Stimulated activated naive CD8-positive, alpha-beta T cell treated with anti-CD3 and anti-CD28 coated beads, Interleukin-15, Interleukin-2, amounts not matched to agents 100 U/mL and 50 U/mL, for 24 hours (primary cell): ENCODE measurements around the gene ADCY1.

ENCODE experiments used
- ATAC-seq: fragments of 150-1000 bp; cut with Tn5 transposase; one replicate; pipeline ENCODE4 v1.10.0; 2021
- DNase-seq: peaks from one replicate; pipeline ENCODE4 v3.0.0; 2021

Gene ADCY1

DNA sequence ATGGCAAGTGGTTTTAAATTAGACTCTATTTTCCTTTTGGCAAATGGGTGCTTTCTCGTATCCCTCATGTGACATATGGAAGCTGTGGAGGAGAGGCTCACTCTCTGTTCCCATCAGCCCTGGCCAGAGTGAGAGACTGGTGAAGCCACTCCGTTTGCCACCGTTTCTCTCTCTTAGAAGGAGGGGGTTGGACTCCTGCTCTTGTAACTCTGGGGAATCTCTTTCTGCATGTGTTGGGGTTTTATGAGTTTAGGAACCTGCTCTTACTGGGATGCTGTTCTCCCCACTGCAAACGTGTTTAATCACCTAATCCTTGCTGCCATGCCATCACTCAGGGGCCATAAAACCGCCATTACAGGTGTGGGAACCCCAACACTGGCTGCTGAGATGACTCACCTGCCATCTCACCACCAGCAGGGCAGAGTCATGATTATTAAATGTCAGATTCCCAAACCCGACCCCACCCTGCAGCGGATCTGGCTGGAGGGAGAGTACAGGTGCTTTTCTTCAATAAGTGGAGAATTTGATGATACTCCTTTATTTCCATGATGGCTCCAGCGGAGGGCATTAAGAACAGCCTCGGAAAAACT lies 103.2 kb downstream of the ADCY1 start:
- ATAC-seq: no peak
- DNase-seq: no peak

DNA sequence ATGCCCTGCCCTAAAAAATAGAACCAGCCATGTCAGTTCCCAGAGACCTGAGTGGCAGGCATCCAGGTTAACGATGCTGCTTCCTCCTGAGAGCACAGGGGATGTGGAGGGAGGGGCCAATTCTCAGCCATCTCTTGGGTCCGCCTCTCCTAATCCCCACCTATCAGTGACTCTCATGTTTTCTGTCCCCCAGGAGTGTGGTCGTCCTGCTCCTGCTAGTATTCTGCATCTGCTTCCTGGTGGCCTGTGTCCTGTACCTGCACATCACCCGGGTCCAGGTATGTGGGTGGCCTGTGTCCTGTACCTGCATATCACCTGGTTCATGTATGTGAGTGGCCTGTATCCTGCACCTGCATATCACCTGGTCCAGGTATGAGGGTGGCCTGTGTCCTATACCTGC lies 105.3 kb downstream of the ADCY1 start:
- ATAC-seq: no peak
- DNase-seq: no peak

DNA sequence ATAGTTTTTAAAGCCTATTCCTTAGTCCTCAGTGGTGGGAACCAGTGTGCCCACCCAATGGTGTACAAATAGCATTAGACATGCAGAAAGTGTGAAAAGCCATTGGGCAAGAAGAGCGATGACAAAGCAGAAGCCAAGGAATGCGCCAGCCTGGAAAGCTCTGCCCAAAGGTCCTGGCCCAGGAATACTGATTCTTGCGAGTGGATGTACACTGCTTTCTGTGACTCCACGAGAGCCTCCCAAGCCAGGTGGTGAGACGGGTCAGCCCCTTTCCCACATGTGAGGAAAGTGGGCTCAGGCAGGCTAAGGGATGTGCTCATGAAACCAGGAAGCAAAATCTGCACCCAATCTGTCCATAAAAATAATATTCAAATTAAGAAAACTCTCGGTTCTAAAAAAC lies 106.6 kb downstream of the ADCY1 start:
- DNase-seq (no peak), ATAC-seq (no peak)

DNA sequence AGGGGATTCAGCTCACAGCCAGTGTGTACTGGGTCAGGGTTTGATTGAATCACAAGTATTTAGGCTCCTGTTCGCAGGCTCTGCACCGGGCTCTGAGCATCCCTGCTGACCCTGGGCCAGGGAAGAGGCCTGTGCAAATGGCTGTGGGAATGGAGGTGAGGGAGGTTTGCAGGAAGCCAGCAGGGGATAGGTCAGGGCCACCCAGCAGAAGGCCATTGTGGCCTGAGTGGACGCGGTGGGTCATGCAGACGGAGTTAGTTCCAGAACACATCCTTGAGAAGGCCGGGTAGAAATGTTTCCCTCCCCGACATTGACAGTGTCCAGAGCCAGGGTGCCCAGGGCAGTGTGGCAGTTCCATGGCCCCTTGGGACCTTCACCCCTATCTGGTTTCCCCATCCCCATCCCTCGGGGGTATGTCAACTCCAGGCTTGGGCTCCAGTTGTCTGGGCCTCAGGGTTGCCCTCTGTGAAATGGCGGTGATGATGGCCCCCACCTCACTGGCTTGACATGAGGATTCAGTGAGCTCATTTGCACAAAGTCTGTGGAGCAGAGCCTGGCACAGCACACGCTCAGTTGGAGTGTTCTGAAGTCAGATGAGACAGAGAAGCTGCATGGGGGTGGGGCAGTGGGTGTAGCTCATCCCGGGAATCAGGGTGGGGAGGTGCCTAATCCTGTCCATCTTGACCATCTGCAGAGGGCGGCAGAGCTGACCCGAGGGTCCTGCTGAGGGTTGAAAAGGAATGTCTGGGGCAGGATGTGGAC lies 107.6 kb downstream of the ADCY1 start:
- ATAC-seq: no peak
- no peak for DNase-seq

DNA sequence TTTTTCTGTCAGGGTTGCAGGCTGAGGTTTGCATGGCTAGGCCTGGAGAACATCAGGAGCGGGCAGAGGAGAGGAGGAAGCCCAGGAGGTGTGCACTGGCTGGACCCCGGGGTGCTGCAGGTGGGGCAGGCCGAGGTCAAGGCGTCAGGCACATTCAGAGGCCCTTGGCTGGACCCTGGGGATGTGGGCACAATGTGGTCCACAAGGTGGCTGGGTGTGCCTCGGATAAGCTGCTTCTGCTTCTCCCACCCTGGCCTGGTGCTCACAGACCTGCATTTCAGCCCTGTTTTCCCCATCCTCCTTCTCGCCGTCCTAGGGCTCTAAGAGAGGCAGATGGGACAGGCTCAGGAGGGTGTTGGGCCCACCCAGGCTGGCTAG lies 108.2 kb downstream of the ADCY1 start:
- DNase-seq: no peak
- ATAC-seq: no peak

DNA sequence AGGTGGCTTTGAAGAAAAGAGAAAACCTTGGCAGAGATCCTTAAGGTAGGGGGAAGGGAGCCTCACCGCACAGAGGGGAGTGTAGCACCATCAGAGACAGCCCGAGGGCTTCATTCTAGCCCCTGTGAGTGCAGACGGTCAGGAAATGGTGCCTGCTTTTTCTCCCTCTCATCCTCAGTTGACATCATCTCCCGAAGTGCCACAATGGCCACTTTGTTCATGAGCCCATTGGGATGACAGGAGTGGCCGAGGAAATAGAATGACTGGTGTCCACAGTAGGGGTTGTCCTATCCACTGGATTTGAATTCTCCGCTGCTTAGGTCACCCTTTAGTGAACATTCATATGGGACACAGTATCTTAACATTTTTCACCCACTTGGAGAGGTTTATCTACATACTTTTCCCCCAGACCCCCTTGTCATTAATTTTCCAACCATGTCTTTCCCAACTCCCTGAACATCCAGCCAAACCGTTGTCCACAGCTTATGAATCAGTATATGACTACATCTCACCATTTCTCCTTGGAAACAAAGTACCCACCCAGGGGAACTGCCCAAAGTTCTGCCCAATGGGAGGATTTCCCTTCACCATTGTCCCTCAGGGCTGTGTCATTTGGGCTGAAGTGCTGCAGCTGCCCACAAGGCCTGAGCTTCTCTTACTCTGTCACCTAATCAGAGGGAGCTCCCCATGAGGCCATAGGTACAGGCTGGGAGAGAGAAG lies 108.8 kb downstream of the ADCY1 start:
- DNase-seq (no peak), ATAC-seq (no peak)

DNA sequence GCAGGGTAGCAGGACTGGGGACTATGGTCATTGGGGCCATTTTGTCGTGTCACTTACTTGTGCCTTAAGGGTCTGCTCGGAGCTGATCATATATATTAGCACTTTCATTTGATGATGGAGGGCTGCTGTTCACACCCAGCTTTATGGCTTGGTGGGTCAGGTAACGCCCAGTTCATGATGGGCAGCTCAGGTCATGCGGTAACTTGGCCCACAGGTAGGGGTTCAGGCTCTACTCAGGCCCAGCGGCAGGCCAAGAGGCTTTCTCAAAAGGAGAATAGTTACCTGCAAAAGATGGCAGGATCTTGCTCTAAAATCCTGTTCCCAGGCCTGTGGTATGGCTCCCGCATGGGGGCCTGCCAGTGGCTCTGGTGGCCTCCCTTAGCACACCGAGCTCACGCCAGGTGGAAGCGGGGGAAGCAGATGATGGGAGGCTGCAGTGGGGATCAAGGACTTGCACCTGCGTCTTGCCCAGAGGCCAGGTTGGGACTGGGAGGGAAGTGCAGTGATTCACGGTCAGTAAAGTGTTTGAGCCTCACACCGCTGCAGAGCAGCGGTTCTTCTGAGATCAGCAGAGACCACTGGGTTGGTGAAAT lies 109.5 kb downstream of the ADCY1 start:
- DNase-seq (no peak), ATAC-seq (no peak)

DNA sequence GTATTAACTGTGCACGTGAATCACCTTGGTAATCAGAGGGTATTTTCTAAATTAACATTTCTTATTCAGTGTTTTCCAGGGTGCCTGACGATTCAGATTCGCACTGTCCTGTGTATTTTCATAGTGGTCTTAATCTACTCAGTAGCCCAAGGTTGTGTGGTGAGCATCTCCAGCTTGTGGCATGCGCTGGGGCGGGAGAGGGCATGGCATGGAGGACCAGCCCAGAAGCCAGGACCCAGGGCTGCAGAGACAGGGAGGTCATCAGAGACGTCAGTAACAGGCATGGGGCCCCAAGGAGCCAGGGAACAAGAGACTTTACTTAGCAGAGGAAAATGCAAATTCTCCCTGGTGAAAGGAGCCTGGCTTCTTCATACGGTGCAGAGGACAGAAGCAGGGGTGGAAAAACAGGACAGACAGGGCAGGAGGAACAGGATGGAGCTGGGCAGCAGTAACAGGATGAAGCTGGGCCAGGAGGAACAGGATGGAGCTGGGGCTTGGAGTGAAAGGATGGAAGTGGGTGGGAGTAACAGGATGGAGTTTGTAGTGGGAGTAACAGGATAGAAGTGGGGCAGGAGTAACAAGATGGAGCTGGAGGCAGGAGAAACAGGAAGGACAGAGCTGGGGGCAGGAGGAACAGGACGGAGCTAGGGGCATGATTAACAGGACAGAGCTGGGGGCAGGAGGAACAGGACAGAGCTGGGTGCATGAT lies 110.9 kb downstream of the ADCY1 start:
- DNase-seq: no peak

DNA sequence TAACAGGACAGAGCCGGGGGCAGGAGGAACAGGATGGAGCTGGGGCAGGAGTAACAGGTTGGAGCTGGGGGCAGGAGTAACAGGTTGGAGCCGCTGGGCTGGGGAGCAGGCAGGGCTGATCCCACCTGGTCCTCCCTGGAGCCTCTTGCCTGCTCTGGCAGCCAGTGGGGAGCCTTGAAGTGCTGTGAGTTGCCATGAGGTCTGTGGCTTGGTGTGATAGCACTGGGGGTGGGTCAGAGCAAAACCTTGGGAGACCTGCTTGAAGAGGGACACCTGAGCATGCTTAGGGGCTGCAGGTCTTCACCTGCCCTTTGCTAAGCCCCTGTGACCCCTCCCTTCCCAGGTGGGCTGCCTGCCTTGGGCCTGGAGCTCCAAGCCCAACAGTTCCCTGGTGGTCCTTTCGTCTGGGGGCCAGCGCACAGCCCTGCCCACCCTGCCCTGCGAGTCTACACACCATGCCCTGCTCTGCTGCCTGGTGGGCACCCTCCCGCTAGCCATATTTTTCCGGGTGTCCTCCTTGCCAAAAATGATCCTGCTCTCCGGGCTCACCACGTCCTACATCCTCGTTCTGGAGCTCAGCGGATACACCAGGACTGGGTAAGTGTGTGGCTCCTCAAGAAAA lies 111.6 kb downstream of the ADCY1 start:
- ATAC-seq: no peak
- no peak for DNase-seq

More for the DNA sequence above, 110.9 kb downstream of the ADCY1 start:
- ATAC-seq: no peak

DNA sequence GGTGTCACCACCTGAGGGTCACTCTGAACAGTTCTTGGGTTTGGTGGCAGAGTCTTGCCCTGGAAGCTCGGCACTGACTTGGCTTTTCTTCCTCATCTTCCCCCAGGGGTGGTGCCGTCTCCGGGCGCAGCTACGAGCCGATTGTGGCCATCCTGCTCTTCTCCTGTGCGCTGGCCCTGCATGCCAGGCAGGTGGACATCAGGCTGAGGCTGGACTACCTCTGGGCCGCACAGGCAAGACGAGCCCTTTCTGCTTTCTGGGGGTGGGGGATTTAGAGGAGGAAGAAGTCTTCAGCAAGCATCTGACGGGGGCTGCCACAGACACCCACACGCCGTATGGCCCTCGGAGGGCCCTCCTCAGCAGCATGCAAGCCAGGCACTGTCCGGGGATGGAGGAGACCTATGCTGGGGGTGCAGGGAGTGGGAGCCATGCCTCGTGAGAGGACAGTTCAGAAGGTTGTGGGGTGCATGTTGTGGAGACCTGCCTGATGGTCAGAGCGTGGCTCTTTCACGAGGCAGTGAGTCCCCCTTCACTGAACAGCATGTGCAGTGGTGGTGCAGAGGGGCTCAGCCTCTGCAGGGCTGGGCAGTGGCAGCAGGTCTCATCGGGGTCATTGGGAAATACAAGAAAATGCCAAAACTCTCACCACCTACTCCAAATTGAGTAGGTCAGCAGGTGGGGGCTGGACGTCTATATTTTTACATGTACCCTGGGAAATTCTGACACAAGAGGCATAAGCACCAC lies 112.4 kb downstream of the ADCY1 start:
- no peak for ATAC-seq
- DNase-seq: no peak

DNA sequence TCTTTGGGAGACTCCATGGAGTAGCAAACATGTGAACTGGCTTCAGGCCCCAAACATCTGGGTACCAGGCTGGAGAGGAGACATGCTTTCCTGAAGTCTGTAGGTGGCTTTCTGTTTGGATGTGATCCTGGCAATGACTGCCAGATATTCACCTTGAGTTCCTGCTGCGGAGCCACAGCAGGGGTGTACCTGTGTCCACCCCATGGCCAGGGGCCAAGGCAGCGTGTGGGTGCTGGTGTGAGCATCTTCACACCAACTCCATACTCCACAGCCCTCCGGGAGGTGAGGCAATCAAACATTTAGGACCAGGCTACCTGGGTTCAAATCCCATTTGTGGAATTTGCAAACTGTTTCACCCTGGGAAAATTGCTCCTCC lies 113.0 kb downstream of the ADCY1 start:
- no peak for ATAC-seq
- DNase-seq: no peak

DNA sequence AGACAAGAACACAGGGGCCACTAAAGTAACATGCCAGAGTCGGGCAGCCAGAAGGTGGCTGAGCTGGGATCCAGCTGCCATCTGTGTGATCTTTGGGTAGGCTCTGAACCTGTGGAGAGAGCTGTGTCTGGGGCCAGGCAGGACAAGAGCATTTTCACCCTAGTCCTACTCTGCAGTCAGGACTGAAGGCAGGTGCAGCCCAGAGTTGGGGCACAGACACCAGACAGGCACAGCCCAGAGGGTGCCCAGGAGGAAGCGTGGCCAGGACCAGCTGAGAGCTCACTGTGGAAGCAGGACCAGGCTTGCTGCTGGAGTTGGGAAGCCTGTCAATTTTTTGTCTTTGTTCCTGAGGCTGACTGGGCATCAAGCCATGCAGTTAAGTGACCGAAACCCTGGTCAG lies 113.6 kb downstream of the ADCY1 start:
- no peak for ATAC-seq
- no peak for DNase-seq

DNA sequence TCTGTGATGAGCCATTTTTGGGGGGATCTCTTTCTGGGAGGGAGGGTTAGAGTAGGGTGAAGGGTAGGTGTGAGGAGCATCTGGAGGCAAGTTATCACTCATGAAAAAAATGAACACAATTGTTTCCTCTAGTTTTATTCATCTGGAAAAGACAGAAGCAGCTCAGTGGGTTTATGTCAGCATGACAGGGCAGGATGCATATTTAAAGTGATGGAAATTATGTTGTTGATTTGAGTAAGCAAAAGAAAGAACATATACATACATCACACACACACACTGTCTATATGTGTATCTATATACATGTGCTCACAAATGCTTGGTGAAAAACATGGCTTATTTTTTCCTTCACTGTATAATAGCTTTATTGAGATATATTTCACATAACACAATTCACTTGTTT lies 114.2 kb downstream of the ADCY1 start:
- DNase-seq (no peak), ATAC-seq (no peak)

DNA sequence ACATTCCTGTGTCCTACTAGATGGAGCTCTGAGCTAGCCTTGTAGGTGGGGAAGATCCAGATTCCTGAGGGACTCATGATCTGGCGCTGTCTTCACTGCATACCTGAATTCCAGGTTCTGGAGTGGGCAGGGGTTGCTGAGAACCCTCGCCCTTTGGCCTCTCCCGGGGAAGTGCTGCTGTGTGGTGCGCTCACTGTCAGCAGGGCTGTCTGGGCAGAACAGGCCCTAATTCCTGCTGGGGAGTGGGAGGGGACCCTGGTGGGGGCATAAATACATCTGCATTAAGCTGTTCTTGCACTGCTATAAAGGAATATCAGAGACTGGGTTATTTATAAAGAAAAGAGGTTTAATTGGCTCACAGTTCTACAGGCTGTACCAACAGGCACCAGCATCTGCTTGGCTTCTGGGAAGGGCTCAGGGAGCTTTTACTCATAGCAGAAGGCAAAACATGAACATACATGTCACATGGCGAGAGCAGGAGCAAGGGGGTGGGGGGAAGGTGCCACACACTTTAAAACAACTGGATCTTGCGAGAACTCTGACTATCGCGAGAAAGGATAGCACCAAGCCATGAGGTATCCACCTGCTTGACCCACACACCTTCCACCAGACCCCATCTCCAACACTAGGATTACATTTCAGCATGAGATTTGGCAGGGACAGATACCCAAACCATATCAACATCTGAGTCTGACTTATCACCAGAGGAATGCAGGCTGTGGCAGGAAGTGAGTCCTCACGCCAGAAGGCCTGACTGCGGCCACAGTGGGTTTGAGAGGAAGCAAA lies 115.0 kb downstream of the ADCY1 start:
- DNase-seq: no peak
- ATAC-seq: no peak

DNA sequence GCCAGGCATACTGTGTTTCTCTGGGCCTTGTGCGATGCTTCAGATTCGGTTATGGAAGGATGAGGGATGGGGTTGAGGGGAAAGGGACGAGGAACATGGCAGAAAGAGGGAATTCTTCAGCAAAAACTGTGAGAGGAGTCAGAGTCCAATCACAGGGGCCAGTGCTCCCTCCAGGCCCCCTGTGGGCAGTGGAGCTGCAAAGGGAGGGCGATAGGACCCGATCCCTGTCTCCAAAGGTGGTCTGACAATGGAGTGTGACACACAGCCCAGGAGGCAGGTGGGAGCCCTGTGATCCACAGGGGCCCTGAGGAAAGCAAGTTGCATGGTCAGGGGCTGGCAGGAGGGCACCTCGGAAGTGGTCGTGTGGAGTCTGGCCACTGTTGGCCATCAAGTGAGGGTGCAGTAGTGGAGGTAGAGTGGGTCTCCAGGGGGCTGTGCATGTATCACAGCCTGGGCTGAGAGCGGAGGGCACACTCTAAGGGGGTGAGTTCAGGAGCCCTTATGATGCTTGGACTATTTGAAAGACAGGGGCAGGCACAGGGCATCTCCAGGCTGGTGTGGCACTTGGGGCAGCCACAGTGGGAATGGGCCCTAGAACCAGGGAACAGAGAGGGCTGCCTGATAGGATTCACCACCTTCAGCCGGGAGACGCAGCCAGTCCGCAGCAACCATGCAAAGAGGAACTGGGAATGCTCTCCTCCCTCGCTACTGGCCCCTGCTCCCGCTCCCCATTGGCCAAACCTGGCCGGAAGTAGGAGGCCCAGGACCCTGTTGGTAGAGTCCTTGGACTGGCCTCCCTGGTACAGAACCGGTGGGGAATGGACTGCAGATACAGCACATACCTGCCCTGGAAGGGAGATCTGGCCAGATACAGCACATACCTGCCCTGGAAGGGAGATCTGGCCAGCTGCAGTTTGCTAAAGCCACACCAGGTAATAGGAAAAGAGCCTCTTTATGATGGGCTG lies 115.9 kb downstream of the ADCY1 start:
- DNase-seq (no peak), ATAC-seq (no peak)

DNA sequence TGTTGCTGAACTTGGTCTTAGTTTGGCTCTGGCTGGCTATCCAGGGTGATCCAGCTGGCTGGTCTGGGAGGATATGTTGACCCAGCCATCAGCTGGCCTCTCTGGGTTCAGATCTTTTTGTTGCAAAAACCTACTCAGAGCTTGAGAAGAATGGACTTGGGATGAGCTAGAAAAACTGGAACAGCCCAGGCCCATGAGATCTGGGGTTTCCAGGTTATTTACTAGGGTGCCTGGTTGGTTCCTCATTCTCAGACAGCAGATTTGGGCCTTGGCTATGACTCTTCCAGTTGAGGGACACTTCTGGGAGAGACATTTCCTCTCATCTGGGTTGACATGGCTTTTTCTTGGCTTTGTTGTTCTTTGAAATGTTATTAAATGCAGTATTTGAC lies 116.6 kb downstream of the ADCY1 start:
- ATAC-seq (no peak), DNase-seq (no peak)

DNA sequence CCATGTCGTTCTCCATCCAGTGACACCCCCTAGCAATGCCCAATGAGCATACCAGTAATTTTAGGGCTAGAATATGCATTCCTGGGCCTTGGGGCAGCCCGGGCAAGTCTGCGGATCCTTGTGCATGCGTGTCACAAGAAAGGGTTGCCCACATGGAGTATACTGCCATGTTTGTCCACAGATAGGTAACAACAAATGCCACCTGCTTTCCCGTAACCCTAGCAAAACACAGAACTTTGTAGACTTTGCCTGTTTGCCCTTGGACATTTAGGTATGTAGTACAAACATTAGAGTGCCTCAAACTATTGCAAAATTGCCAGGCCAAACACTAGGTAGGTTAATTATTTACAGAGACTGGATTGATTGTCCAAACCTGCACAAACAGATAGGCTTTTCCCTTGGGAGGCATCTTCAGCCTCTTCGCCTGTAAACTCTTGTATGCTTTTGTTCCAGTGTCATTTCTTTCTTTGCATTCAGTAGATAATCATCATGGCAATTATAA lies 117.0 kb downstream of the ADCY1 start:
- DNase-seq: no peak
- no peak for ATAC-seq

DNA sequence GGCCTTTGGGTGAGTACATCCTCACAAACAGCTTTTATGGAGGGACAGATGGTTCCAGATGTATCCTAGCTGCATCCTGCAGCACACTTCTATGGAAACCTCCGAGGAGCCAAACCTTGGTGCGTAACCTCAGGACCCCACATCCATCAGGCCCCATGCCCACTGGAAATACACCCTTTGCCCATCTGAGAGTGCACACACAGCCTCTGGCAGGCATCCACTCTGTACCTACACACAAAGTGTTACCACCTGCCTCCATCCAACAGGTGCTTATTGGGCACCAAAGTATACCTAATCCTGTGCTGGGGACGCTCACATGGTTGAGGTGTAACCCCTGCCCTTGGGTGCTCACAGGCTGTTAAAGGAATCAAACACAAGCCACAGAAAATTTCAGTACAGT lies 117.9 kb downstream of the ADCY1 start:
- ATAC-seq: no peak
- DNase-seq: no peak
